NCI-H2081 (cell line): ENCODE data around the gene CDC45.
A peak's percentile ranks its signal among the peaks of the same experiment; 100 is the strongest.

Source experiments
- DNase-seq, 2 experiments: peaks; one replicate each; lab custom pipeline; 2025; lab: John Stamatoyannopoulos, UW

Gene CDC45

GRCh38 chr22:19448739-19449421, 30.8 kb upstream of the CDC45 start:
- no peak for DNase-seq

- DNase-seq: no peak
Measured at GRCh38 chr22:19449422-19449767, 30.3 kb upstream of the CDC45 start.

GRCh38 chr22:19450363-19451175, 29.2 kb upstream of the CDC45 start:
- DNase-seq: no peak

DNA sequence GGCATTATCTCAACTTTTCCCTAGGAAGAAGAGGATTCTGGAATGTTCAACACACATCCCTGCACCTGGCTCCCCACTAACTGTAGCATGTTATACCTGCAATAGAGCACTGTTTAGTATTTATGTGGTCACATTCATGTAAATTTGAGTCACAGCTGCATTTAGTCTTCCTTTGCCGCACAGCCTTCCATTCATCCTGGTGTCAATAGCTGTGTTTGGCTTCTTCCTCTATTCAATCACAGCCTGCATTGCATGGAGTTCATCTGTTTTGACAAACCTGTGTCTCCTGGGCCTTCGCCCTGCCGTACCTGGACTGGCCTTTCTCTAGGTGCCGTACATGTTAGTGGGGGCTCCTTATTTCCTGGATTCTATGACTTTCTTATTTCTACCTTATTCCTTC, 28.1 kb upstream of the CDC45 start:
- DNase-seq: no peak

GRCh38 chr22:19453718-19454117, 26.0 kb upstream of the CDC45 start:
- DNase-seq: no peak

DNA sequence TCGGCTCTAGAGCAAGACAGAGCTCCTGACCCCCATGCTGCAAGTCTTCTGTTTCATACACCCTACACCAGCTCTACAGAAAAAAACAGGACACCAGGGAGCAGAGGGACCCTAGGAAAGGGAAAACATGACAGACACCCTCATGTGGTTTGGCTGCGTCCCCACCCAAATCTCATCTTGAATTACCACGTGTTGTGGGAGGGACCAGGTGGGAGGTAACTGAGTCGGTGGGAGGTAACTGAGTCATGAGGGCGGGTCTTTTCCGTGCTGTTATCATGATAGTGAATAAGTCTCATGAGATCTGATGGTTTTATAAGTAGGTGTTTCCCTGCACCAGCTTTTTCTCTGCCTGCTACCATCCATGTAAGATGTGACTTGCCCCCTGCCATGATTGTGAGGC, 25.6 kb upstream of the CDC45 start:
- DNase-seq: no peak

DNA sequence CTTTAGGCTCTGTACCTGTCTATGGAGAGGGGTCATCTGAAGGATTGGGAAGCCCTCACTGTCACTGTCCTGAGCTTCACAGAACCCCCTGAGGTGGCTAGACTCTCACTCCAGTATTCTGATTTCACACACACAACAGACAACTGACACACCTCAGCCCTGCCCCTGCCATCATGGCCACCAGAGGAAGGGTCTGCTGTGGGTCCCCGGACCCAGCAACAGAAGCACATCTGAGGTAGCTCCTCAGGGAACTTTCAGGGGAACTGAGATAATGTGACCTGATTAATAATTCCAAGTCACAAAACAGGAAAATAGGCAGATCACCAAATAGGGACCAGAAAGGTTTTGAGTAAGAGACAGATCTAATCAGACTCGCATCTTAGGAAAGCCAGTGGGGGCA, 24.7 kb upstream of the CDC45 start:
- DNase-seq: no peak

DNA sequence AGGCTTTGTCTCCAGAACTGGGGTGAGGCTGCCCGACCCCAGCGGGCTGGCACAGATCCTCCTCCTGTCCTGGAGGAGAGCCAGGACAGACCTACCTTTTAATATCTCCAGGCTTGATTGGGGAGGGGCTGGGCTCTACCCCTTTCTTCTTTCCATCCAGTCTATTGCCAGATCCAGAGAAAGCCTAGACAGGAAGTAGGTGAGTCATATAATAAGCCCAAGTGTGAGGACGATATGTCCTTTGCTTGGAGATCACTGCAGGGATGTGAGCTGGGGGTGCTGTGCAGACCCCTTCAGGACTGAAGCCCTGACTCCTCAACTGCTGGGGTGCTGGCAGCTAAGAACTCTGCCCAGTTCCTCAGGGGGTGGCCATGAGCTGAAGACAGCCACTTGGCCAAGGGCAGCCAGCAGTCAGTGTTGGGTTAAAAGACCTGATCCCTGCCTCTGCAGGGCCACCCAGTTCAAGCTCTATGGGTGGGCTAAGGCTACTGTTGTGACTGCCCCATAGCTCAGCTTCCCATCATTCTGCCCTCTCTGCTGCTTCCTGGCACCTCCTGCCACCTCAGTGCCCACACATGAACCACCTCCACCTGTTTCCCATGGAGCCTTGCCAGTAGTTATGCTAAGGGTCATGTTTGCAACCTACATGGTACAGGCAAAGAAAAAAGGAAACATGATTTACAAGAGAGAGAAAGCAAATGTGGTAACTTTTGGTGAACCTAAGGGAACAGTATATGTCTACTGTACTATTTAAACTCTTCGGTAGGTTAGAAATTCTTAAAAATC, 23.9 kb upstream of the CDC45 start:
- no peak for DNase-seq

GRCh38 chr22:19456541-19456940, 23.2 kb upstream of the CDC45 start:
- DNase-seq: no peak

DNA sequence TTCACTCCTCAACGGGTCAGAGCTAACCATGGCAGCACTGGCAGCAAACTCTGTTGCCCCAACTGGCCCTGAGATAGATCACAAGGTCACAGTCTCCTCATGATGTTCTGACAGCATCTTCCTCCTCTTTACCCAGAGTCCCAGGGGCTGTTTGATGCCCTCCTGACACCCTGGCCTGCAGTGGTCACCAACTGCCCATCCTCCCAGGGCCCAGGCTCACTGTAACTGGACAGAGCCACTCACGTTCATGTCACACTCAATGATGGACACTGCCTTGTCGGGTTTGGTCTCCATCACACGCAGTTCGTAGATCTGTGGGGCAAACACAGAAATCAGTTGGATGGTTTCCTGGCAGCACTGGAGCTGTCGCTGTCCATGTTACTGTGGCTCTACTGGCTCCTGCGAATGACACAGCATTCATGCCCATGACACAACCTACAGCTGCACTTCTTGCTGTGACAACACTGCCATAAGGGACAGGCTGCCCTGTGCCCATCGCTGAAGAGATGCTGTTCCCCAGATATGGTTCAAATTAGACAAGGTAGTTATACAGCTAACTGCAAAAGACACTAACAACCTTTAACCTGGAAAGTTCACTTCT, 21.8 kb upstream of the CDC45 start:
- no peak for DNase-seq

GRCh38 chr22:19460036-19460435, 19.7 kb upstream of the CDC45 start:
- no peak for DNase-seq

- no peak for DNase-seq
Measured at GRCh38 chr22:19461506-19461905, 18.2 kb upstream of the CDC45 start.

DNA sequence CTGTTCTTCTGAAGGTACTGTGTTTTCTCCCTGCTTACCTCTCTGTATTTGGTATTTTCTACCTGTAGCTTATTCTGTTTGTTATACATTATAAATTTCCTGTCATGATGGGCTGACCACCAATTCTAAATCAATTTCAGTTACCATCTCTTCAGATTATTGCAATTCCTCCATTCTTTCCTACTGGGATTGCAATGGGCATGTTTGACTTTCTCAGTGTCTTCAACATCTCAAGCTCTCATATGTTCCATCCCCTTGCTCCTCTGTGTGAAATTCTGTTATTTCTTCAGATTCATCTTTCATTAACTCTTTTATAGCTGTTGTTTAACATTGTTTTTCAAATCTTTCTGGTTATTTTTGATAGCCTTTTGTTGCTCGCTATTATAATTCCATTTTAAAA, 16.7 kb upstream of the CDC45 start:
- DNase-seq: no peak

DNA sequence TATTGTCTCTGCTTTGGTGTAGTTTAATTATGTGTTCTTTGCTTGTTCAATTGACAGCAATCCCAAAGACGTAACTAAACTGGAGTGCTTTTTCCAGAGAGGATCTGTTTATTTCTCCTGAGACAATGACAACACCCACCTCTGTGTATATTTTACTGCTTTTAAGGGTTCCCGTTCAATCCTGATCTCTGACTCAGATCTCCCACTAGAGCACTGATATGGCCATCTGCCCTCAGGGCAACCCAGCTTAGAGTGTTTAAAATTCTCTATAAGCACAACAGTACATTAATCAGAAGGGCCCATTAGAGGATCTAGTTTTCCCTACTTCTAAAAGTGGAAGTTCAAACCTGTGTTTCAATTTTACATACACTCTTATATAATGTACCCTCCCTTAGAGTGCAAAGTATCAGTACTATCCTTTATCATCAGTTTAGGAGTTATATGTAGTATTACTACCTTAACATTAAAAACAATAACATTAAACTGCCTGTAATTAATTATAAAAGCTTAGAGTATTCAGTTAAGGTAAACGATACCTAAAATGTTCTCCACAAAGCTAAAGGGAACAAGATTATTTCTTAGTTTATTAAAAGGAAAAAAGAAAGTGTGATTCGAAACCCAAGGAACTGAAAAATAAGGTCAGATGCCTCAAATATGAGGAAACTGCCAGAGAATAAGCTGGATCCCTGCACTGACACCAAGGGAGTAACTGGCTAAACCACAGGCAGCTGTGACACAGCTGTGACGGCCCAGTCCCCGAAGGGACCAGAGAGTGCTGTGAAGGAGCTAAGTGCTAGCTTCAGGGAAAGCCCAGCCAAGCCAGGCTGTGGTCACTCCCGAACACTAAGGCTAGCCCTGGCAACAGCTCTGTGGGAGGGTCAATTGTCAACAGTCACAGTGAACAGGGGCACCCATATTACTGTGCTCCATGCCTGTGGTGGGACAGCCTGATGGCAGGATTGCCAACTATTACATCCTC, 15.9 kb upstream of the CDC45 start:
- no peak for DNase-seq

GRCh38 chr22:19464546-19464945, 15.2 kb upstream of the CDC45 start:
- DNase-seq: no peak

DNA sequence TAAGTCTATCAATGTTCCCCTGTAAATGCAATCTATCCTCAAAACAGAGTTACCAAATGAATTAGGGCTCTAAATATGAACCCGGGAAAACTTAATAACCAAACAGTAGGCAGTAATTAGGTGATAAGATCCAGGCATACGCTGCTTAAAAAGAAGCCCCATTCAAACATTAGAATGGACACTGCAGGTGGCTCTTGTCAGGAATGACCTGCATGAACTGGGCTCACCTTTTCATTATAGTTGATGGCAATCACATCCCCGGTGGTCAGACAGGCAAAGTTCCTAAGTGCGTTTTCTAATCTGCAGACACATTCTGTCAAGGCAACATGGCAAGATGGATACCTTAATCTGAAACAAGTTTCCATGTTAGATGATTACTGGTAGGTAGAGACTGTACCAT, 14.7 kb upstream of the CDC45 start:
- DNase-seq: no peak

DNA sequence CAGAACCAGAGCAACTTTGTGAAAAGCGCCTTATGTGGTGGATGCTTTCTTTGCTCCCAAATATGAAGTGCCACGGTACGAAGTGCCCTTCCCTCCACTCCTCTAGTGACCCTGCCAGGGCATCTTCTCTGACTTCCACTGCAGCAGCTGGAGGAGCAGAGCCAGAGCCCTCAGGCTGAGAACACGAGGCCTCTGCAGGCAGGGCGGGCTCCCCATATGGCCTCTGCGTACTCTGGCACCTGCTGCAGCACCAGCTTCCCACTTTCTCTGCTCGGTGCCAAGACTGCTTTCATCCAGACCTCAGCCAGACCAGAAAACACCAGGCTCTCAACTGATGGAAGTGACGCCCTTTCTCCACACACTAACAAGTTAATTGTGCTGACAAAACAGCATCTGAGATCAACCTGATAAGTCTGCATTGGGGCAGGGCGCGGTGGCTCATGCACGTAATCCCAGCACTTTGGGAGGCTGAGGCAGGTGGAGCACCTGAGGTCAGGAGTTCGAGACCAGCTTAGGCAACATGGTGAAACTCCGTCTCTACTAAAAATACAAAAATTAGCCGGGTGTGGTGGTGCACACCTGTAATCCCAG, 13.5 kb upstream of the CDC45 start:
- peak in 1 of 2 experiments; percentile 9 for DNase-seq

DNA sequence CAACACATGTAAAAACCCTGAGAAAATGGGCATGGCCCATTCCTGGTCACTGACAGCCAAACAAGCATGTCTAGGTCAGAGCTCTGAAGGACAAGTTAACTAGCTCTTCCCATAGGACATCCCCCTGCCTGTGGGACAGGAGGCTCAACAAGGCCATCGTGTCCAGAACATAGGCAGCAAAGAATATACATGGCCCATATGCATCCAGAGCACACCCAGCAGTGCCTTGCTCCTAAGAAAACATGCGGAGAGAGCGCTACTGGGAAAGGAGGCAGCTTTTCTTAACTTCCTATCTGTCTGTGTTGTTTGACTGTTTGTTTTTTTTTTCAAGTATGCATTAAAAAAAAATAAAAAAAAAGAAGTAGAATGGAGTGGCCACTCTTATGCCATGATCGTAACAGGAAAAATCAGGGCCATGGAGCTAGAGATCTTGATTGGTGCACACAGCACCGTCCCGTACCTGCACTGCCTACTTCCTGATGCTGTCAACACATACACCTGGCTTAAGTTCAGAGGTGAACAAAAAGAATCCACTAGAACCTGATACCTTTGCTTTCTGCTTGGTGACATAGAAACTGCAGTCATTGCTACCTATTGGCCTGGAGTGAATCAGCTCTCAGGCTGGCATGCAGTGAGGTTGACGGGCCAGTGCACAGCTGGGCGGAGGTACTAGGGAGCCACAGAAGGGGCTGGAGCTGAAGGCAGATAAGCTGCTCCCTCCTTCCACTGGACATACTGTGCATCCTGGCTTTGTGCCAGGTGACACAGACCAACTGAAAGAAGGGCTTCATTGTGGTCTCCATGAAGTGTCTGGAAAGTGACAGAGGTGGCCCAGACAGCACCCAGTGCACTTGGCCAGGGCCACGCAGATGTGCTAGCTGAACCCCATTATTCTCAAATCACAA, 12.6 kb upstream of the CDC45 start:
- no peak for DNase-seq

GRCh38 chr22:19467912-19468311, 11.8 kb upstream of the CDC45 start:
- DNase-seq: no peak

DNA sequence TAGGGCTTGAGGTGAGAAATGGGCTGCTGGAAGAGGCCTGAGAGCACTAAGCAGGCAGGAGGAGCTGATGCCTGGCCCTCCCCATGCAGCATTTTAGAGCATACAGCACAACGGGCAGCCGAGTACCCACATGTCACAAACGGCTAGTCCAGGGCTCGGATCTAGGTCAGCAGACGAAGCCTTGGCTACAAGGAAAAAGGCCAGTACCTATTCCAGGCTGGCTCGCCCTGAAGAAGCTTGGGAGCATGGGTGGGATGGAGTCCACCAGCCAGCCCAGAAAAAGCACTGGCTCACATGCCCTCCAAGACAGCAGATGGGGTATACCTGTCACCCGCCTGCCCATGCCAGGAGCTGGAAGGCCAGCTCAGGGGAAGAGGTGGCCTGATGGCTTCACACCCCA, 10.3 kb upstream of the CDC45 start:
- DNase-seq: no peak
